Stimulated activated CD8-positive, alpha-beta memory T cell treated with anti-CD3 and anti-CD28 coated beads, Interleukin-4, amount 100 ng/mL, for 4 hours (primary cell): ENCODE data around the gene TBC1D20.
"Not testable (repeated sequence)": the region's sequence is repeated elsewhere in the genome, so short reads cannot be mapped to it uniquely, and the experiment has no call there.

Experiments used
- DNase-seq, 2 donors: peaks; one replicate each; pipeline ENCODE4 v3.0.0-alpha.2; 2020; ENCODE audit warnings: low read depth in 2 of 2, low spot score in 1 of 2

Gene TBC1D20

GRCh38 chr20:402898-403581, 59.3 kb downstream of the TBC1D20 start:
- no peak for DNase-seq

- no peak for DNase-seq
These were observed 59.8 kb downstream of the TBC1D20 start for GRCh38 chr20:402496-402885.

GRCh38 chr20:401682-402495, 60.4 kb downstream of the TBC1D20 start:
- DNase-seq = no peak

GRCh38 chr20:400454-401275, 61.7 kb downstream of the TBC1D20 start:
- no peak for DNase-seq

GRCh38 chr20:400128-400453, 62.2 kb downstream of the TBC1D20 start:
- no peak for DNase-seq

- no peak for DNase-seq
These were observed 63.1 kb downstream of the TBC1D20 start for GRCh38 chr20:399182-399707.

GRCh38 chr20:397432-398237, 64.7 kb downstream of the TBC1D20 start:
- no peak for DNase-seq

GRCh38 chr20:396619-397431, 65.5 kb downstream of the TBC1D20 start:
- no peak for DNase-seq

GRCh38 chr20:396252-396618, 66.1 kb downstream of the TBC1D20 start:
- DNase-seq = no peak

- not testable (repeated sequence) for DNase-seq
These were observed 69.0 kb downstream of the TBC1D20 start for GRCh38 chr20:393296-393695.

- DNase-seq = no peak
These were observed 71.2 kb downstream of the TBC1D20 start for GRCh38 chr20:391041-391711.

GRCh38 chr20:389220-389619, 73.1 kb downstream of the TBC1D20 start:
- DNase-seq = no peak

- no peak for DNase-seq
These were observed 74.0 kb downstream of the TBC1D20 start for GRCh38 chr20:388034-388994.

GRCh38 chr20:387520-387919, 74.8 kb downstream of the TBC1D20 start:
- DNase-seq = no peak

- DNase-seq = not testable (repeated sequence)
These were observed 75.7 kb downstream of the TBC1D20 start for GRCh38 chr20:386634-387033.
